Measurements from ENCODE around the gene PRADC1.
"Not testable (repeated sequence)": the region's sequence is repeated elsewhere in the genome, so short reads cannot be mapped to it uniquely, and the experiment has no call there.

The PRADC1 gene

DNA sequence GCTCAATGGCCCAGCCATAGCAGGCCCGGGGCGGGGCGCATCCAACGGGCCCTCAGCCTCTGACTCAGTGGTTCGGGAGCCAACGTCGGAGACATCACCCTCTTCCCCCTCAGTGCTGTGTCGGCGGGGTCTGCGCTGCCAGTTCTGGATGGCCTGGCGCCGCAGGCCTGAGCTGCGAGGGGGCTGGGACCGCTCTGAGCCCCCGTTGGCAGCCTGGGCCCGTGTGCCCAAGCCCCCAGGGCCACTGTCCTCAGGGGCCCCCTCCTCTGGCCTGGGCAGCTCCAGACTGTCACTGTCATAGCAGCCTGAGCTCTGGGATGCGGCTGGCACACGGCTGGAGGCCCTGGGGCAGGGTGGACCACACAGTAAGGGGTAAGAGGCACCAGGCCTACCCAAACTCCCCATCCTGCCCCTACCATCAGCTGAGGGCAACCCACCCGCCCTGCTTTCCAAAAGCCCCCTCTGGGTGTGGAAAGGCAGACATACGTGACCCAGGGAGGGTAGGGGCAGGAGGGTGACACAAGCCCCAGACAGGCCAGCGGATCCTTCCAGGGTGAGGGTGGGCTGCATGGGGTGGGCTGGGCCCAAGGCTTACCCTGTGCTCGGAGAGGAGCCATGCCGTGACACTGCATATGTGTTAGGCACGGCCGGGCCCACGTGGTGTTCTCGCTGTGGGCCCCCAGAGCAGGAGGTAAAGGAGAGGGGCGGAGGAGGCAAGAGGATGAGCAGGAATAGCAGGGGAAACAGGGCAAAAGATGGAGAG lies 32.4 kb upstream of the PRADC1 start:
- FAIRE-seq (no peak), DNase-seq (ENCODE audit: insufficient read length) (no peak)

DNA sequence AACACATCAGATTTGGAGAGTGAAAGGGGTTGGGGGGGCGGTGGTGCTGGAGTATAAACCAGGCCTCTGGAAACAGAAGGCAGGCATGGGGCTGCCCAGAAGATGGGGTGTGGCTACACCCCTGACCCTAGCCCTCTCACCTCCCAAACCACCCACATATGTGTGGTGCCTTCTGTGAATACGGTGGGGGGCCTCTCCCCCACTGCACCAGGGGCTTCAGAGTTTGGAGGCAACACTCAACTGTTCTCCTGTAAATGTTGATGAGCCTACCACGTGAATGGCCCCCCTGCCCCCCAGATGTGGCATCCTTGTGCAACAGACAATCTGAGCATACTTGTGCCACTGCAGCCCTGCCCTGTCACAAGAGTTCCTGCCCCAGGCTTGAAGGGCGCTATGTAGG lies 31.7 kb upstream of the PRADC1 start:
- FAIRE-seq, result no peak
- DNase-seq (ENCODE audit: insufficient read length), result no peak
- no peak for TF ChIP-seq POLR2A (IDR thresholded peaks at IDR 0.05; ENCODE audit: low read depth, low read length)
- TF ChIP-seq TAF1 (IDR thresholded peaks at IDR 0.05; ENCODE audit: borderline replicate concordance, low read depth, low read length), result no peak
- no peak for TF ChIP-seq POLR2AphosphoS5 (IDR thresholded peaks at IDR 0.05; ENCODE audit: low read depth, low read length)

More for the DNA sequence above, 32.4 kb upstream of the PRADC1 start:
- TF ChIP-seq POLR2AphosphoS5 (IDR thresholded peaks at IDR 0.05; ENCODE audit: low read depth, low read length), result no peak

DNA sequence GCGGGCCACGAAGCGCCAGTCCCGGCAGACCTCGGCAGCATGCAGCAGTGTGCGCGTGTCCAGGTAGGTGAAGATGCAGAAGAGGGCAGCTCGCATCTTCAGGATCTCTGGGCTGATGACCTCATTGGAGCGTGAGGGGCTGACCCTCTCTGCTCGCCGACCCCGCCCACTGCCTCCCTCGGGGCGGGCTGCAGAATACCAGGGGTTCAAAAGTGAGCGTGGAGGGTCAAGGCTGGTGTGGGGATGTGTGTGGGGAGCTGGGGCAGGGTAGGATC lies 31.2 kb upstream of the PRADC1 start:
- DNase-seq (ENCODE audit: insufficient read length) (no peak), FAIRE-seq (no peak)
- TF ChIP-seq POLR2A (IDR thresholded peaks at IDR 0.05; ENCODE audit: low read depth, low read length), result no peak
- no peak for TF ChIP-seq POLR2AphosphoS5 (IDR thresholded peaks at IDR 0.05; ENCODE audit: low read depth, low read length)
- no peak for TF ChIP-seq TAF1 (IDR thresholded peaks at IDR 0.05; ENCODE audit: borderline replicate concordance, low read depth, low read length)

DNA sequence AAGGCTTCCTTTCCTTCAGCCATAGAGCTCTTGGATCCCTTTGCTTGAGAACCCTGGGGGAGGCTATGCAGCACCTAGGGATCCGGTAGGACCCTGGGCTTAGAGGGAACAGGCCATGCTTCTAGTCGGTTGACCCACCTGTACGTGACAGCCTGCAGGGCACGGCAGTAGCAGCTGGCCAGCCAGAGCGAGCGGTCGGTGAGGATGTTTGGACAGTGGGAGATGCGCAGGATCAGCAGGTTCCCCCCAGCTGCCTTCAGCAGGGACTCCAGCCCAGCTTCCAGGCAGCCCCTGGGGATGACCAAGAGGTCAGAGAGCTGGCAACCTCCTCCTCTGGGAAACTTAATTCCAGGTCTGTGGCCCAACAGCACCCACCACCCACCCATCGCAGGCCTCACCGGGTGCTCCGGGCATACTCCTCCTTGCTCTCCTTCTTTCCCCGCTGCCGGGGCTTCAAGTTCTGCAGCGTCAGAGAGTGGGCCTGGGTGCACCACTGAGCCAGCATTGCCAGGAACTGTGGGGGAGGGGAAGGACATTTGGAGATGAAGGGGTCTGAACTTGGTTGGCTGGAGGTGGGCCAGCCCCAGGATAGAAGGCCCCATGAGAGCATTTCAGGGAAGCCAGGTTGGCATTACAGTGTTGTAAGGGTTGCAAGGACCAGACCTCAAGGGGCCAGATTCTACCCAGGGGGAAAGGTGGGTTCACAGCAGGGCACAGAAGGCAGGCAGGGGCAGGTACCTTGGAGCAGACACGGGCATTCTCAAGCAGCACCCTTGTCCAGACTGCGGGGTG lies 30.7 kb upstream of the PRADC1 start:
- TF ChIP-seq POLR2AphosphoS5 (IDR thresholded peaks at IDR 0.05; ENCODE audit: low read depth, low read length) (no peak), TAF1 (IDR thresholded peaks at IDR 0.05; ENCODE audit: borderline replicate concordance, low read depth, low read length) (no peak), POLR2A (IDR thresholded peaks at IDR 0.05; ENCODE audit: low read depth, low read length) (no peak)
- DNase-seq (ENCODE audit: insufficient read length) (no peak), FAIRE-seq (no peak)

DNA sequence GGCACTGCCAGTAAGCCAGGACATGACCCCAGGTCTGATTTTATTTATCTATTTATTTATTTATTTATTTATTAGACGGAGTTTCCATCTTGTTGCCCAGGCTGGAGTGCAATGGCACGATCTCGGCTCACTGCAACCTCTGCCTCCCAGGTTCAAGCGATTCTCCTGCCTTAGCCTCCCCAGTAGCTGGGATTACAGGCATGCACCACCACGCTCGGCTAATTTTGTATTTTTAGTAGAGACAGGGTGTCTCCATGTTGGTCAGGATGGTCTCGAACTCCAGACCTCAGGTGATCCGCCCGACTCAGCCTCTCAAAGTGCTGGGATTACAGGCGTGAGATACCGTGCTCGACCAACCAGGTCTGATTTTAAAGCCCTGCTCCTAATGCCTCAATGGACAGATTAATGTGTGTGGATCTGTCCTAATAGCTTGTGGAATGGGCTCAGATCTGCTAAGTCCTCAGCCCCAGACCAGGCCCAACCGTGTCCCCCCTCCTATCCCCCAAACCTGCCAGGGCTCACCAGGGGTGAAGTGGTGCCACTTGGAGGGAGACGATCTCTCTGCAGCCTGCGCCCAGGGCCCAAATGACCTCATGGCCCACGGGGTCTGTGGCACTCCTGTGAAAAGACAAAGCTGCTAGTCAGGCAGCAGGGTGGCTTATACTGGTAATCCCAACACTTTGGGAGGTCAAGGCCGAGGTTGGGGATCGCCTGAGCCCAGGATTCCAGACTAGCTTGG lies 29.8 kb upstream of the PRADC1 start:
- not testable (repeated sequence) for DNase-seq (ENCODE audit: insufficient read length); FAIRE-seq

DNA sequence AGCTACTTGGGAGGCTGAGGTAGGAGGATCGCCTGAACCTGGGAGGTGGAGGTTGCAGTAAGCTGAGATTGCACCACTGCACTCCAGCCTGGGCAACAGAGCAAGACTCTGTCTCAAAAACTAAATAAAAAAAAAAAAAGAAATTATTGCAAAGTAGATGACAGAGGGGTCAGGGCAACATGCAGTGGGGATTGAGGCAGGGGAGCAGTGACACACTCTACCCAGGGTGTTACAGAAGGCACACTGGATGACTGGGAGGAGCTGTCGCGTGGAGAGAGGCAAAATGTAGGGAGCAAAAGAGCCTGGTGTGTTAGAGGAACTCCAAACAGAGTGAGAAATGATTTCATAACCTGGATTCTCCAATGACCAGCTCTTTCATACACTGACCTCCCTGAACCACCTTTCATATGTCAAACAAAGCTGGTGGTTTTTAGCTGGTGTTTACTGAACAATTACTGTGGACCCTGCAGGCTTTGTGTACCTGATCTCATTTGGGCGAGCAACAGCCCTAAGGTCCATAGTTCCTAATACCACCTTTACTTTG lies 29.1 kb upstream of the PRADC1 start:
- no peak for FAIRE-seq
- TF ChIP-seq POLR2A (IDR thresholded peaks at IDR 0.05; ENCODE audit: low read depth, low read length) (no peak), TAF1 (IDR thresholded peaks at IDR 0.05; ENCODE audit: borderline replicate concordance, low read depth, low read length) (no peak), POLR2AphosphoS5 (IDR thresholded peaks at IDR 0.05; ENCODE audit: low read depth, low read length) (no peak)
- no peak for DNase-seq (ENCODE audit: insufficient read length)

DNA sequence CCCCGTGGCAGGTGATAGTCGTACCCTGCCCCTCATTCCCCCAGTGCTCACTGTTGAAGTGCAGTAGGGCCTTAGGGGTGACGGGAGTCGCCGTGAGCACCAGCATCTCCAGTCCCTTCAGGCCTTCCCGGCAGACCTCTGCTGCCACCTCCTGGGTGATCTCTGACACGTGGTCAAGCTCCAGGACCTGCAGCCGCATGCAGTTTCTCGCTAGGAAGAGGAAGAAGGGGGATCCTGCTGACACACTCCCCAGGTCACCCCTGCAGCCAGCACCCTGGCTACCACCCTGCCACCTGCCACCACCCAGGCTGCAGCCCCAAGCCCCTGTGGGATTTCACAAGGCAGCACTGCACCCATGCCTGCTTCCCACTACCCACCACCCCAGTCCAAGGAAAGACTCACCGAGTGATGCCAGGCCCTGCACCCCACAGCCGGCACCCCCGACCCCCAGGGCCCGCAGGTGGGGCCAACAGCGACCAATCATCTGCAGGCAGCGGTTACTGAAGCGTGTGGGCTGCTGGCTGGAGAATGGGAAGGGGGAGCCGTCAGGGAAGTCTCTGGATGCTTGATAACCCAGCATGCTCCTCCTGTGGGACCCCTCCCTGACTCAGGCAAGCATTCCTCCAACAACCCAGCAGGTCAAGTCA lies 27.4 kb upstream of the PRADC1 start:
- no peak for TF ChIP-seq POLR2AphosphoS5 (IDR thresholded peaks at IDR 0.05; ENCODE audit: low read depth, low read length)
- DNase-seq (ENCODE audit: insufficient read length) (no peak), FAIRE-seq (no peak)

DNA sequence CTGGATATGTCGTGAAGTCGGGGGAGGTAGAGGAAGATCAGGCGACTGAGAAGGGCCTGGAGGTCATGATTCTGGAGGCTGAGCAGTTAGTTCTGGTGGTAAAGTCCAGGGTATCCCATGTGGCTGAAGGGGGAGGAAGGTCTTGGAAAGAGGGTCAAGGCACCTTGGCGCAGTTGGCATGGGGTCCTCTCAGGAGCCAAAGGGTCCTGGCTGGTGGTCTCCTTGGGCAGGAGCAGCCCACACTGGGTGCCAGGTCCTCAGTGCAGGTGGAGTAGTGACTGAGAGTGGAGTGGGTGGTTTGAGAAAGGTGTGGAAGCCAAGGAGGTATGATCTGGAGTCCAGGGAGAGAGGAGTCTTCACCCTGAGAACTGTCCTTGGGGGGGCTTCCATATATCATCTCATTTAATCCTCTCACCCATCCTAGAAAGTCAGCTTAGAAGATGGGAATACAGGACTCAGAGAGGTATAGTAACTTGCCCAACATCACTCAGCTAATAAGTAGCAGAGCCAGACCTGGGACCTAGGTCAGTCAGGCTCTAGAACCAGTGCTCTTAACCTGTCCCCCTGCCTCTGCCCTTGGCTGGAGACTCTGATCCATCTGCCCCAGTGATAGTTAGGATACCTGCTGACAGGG lies 26.8 kb upstream of the PRADC1 start:
- TF ChIP-seq TAF1 (IDR thresholded peaks at IDR 0.05; ENCODE audit: borderline replicate concordance, low read depth, low read length) (no peak), POLR2AphosphoS5 (IDR thresholded peaks at IDR 0.05; ENCODE audit: low read depth, low read length) (no peak), POLR2A (IDR thresholded peaks at IDR 0.05; ENCODE audit: low read depth, low read length) (no peak)
- FAIRE-seq (no peak), DNase-seq (ENCODE audit: insufficient read length) (no peak)

DNA sequence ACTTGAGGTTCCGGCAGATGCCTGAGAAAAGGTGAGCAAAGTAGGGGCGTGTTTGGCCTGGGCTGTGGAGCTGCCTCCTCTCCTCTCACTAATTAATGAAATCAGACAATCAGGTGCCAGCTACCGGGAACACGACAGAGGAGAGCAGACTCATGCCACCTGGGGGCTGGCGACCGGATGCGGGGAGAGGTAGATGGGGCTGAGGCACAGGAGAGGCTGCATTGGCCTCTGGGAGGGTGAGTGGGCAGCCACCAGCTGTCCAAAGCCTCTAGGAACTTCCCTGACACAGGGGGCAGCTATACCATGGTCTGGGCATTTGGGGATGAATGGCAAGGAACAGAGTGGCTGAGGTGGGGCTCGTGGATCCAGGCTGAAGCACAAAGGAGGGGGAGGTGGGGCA lies 26.2 kb upstream of the PRADC1 start:
- DNase-seq (ENCODE audit: insufficient read length), result no peak
- TF ChIP-seq TAF1 (IDR thresholded peaks at IDR 0.05; ENCODE audit: borderline replicate concordance, low read depth, low read length), result no peak
- FAIRE-seq, result no peak

DNA sequence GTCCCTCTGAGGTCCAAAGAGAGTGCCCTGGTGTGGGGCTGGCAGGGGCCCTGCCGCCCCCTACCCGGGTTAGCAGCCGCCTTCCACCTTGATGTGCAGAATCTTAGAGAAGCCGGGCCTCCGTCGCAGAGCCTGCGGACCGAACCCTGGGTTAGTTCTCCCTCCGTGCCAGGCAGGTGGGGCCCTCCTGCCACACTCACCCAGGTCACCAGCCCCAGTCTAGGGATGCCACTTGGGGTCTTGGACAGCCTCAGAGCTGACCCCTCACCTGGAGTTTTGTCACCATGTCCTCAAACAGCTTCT lies 25.8 kb upstream of the PRADC1 start:
- FAIRE-seq (no peak), DNase-seq (ENCODE audit: insufficient read length) (no peak)
- no peak for TF ChIP-seq TAF1 (IDR thresholded peaks at IDR 0.05; ENCODE audit: borderline replicate concordance, low read depth, low read length)
- no peak for TF ChIP-seq POLR2AphosphoS5 (IDR thresholded peaks at IDR 0.05; ENCODE audit: low read depth, low read length)
- TF ChIP-seq POLR2A (IDR thresholded peaks at IDR 0.05; ENCODE audit: low read depth, low read length), result no peak

DNA sequence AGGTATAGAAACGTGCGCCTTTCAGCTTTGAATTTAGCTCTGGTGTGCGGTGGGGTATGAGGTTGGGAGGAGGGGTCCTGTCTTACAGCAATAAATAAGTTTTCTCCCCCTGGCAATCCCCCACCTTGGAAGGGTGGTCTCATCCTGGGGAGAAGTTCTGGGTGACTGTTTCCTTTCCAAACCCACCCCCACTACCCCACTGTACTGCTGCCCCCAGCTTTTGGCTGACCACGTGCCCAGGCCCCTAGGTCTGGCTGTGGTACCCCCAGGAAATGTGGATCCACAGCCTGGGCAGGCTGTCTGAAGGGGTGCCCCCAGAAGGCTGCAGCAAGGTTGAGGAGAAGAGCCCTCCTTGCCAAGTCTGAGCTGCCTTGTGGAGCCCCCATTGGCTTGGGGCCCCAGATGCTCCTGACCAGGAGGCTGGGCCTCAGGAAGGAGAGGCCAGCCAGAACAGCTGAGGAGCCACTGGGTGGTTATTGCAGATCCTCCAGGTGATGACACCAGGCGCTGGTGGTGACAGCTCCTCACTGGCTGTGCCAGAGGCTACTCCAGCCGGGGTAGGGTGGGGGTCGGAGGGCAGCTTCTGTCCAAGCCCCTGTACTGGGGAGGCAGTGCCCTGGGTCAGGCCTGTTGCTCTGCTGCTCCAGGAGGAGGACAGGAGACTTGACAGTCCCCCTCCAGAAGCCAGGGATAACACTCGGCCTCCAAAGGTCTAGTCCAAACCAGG lies 25.3 kb upstream of the PRADC1 start:
- TF ChIP-seq POLR2A (IDR thresholded peaks at IDR 0.05; ENCODE audit: low read depth, low read length), result no peak
- no peak for TF ChIP-seq POLR2AphosphoS5 (IDR thresholded peaks at IDR 0.05; ENCODE audit: low read depth, low read length)
- DNase-seq (ENCODE audit: insufficient read length) (no peak), FAIRE-seq (no peak)

Measured in GM12892 (cell line).